ENCODE measurements around the gene MUC2. TPM values are rescaled to one million over a fixed set of nuclear protein-coding genes. Genes with fewer than 3 reads are reported as not detected.

The MUC2 gene
- not detected in 2 replicates for total RNA-seq

GRCh38 chr11:1074244-1075221 is at the start of gene MUC2:
Gene MUC2, plus strand, starts transcription at chr11:1074874.

GRCh38 chr11:1036303-1036923 is 38.3 kb upstream of the MUC2 start, which contains the start of gene MUC6:
Gene MUC6, minus strand, starts transcription at chr11:1036718. Its CDS starts 63 bp downstream, at chr11:1036655.

Other genes starting within 250 kb of the MUC2 start
- 1.5 and 1.7 TPM in 2 replicates for gene CRACR2B, start 247.0 kb upstream of the MUC2 start, total RNA-seq
- 440 and 727 TPM in 2 replicates for gene CD151, start 241.9 kb upstream of the MUC2 start, total RNA-seq
- 96.4 and 291 TPM in 2 replicates for gene POLR2L, start 232.3 kb upstream of the MUC2 start, total RNA-seq
- gene TSPAN4, start 232.0 kb upstream of the MUC2 start, total RNA-seq: 207 and 235 TPM in 2 replicates
- gene CHID1, start 164.1 kb upstream of the MUC2 start, total RNA-seq: 67.3 and 102 TPM in 2 replicates
- 38.3 and 45.8 TPM in 2 replicates for gene AP2A2, start 149.0 kb upstream of the MUC2 start, total RNA-seq
- gene MUC6, start 38.2 kb upstream of the MUC2 start, total RNA-seq: under 0.01 TPM in 1 of 2 replicates, not detected in the other
- not detected in 2 replicates for gene MUC5AC, start 83.1 kb downstream of the MUC2 start, total RNA-seq
- gene MUC5B, start 148.2 kb downstream of the MUC2 start, total RNA-seq: not detected in 2 replicates
- gene TOLLIP, start 234.8 kb downstream of the MUC2 start, total RNA-seq: 35.6 and 46.0 TPM in 2 replicates

Data from smooth muscle cell of trachea (primary cell).